ENCODE measurements around the gene MRPL36. TPM values are rescaled to one million over a fixed set of nuclear protein-coding genes. Genes with fewer than 3 reads are reported as not detected.

MRPL36 gene
- total and polyA plus RNA-seq, 2 of the 4 experiments (the other 2 are of a cell fraction), result 85.9 to 103 TPM

- no peak overlapping the region for H3K56ac ChIP-seq (ENCODE audit: extremely low read depth, insufficient read depth, low read length)
Observed at GRCh38 chr5:1847056-1847455, 47.4 kb upstream of the MRPL36 start.

More at GRCh38 chr5:1847056-1847455, 47.4 kb upstream of the MRPL36 start:
- Histone ChIP-seq H3K79me1 (ENCODE audit: low read depth in 1 of 2, low read length in 2 of 2) (no peaks in the 10 kb centered on the region), H3K4me2 (ENCODE audit: low read depth, low read length) (no peak overlapping the region), H4K20me1 (ENCODE audit: insufficient read depth, low read length) (no peaks in the 10 kb centered on the region), H3K23ac (ENCODE audit: low read depth, low read length) (no peak overlapping the region), H2BK20ac (ENCODE audit: low read depth, low read length) (no peak overlapping the region), H3K18ac (ENCODE audit: low read depth, low read length) (no peak overlapping the region), H2AK5ac (ENCODE audit: low read depth, low read length) (no peak overlapping the region), H3K9me3 (ENCODE audit: control insufficient read depth, insufficient read depth, low read length) (no peaks in the 10 kb centered on the region; the same call in 1 of the 2 replicates), H3K4me3 (ENCODE audit: insufficient read depth, low read depth, low read length) (no peak overlapping the region), H2BK120ac (ENCODE audit: low read depth, low read length) (no peak overlapping the region), H2AFZ (replicated peaks; ENCODE audit: low read length, poor library complexity) (no peak overlapping the region), H3K9ac (ENCODE audit: low read depth, low read length) (no peak overlapping the region), H2BK15ac (ENCODE audit: low read depth, low read length) (no peak overlapping the region), H3K4ac (ENCODE audit: low read depth, low read length) (no peak overlapping the region), H2BK5ac (ENCODE audit: low read depth, low read length, poor library complexity, severe bottlenecking) (no peak overlapping the region), H4K91ac (ENCODE audit: insufficient read depth, low read depth, low read length) (no peak overlapping the region), H2AK9ac (replicated peaks; ENCODE audit: low read depth, low read length, poor library complexity) (no peak overlapping the region), H3K27ac (ENCODE audit: insufficient read depth, low read length) (no peak overlapping the region), H3K4me1 (ENCODE audit: control insufficient read depth, insufficient read depth, low read length) (no peaks in the 10 kb centered on the region), H3K36me3 (ENCODE audit: control insufficient read depth, insufficient read depth, low read length) (no peaks in the 10 kb centered on the region), H4K5ac (ENCODE audit: low read depth, low read length) (no peak overlapping the region), H3K9me1 (ENCODE audit: insufficient read depth, low read length) (no peaks in the 10 kb centered on the region), H3K14ac (replicated peaks; ENCODE audit: low read depth, low read length) (no peak overlapping the region), H4K8ac (ENCODE audit: low read depth in 2 of 2, low read length in 2 of 2) (no peak overlapping the region), H3K27me3 (ENCODE audit: control insufficient read depth, insufficient read depth, low read length) (peaks cover 40% of the 10 kb centered on the region)
- no peak for TF ChIP-seq USF2 (IDR thresholded peaks at IDR 0.05; ENCODE audit: low read depth, low read length)
- no peak for TF ChIP-seq RCOR1 (IDR thresholded peaks at IDR 0.05; ENCODE audit: insufficient replicate concordance, low read length)
- no peak for TF ChIP-seq ELK1 (IDR thresholded peaks at IDR 0.05; ENCODE audit: borderline replicate concordance, low read depth, low read length)
- WGBS, 2 experiments (ENCODE audit: extremely low coverage in 2 of 2, insufficient read length in 1 of 2), result no CpG with 5 or more reads among the region's 10 CpGs
- ATAC-seq (ENCODE audit: low read depth) (no peak), DNase-seq (no peak)
- in situ Hi-C loops (cut with MboI; ENCODE audit: low sequenced_read_pairs), result no loop called here
- intact Hi-C loops (cut with micrococcal nuclease), result no loop called here
- ChIA-PET POLR2A (ENCODE audit: unreplicated experiment) (no interaction called here), CTCF (no interaction called here)
- dilution Hi-C loops (cut with HindIII; ENCODE audit: low sequenced_read_pairs, unreplicated experiment), result no loop called here
- no TSS peak for BruUV-seq (replicated peaks)

Measured in IMR-90 (cell line).